Medulla oblongata (tissue), 1 donor: Measurements from ENCODE around the gene MAP3K3.
A peak's percentile ranks its signal among the peaks of the same experiment; 100 is the strongest.

Experiments used
- DNase-seq: peaks from one replicate; pipeline ENCODE4 v3.0.0-alpha.2; 2015; ENCODE audit errors: extremely low spot score

Gene MAP3K3

GRCh38 chr17:63621684-63622573 lies at the start of gene MAP3K3:
MAP3K3 (plus strand) TSS chr17:63622417; CDS start chr17:63622760, 343 bp downstream.
- peak; percentile 100 for DNase-seq

GRCh38 chr17:63573634-63574033 lies 48.6 kb upstream of the MAP3K3 start:
- DNase-seq = no peak

DNA sequence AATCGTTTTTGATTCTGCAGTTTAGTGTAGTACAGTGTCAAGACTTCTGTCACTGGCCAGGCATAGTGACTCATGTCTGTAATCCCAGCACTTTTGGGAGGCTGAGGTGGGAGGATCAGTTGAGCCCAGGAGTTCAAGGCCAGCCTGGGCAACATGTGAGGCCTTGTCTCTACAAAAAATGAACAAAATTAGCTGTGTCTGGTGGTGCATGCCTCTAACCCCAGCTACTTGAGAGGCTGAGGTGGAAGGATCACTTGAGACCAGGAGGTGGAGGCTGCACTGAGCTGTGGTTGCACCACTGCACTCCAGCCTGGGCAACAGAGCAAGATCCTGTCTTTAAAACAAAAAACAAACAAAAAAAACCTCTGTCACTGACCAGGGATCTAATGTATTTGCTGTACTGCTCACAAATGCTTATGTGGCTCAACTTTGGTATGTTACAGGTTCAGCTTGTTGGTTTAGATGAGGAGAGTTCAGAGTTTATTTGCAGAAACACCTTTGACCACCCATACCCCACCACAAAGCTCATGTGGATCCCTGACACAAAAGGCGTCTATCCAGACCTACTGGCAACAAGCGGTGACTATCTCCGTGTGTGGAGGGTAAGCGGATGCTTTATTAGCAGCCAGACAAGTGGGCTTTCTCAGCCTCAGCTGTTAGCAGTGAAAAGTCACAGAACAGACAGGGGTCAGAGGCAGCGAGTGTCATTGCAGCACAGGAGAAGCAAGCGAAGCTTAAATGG lies 44.0 kb upstream of the MAP3K3 start:
- DNase-seq = no peak

GRCh38 chr17:63578769-63579111 lies 43.5 kb upstream of the MAP3K3 start:
- DNase-seq = no peak

DNA sequence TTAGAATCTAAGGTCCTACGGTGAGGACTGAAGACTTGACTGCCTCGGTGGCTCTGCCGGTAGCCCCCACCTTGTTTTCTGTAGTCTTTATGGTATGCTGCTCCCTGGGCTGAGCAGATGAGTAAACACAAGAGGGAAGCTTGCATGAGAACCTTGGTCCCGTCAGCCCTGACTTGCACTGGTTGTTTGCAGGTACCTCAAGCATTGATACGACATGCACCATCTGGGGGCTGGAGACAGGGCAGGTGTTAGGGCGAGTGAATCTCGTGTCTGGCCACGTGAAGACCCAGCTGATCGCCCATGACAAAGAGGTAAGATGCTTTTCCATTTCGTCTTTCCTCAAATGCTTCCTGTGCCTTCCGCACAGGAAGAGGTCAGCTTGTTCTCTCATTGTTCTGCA lies 42.6 kb upstream of the MAP3K3 start:
- DNase-seq = no peak

GRCh38 chr17:63587770-63588169 lies 34.4 kb upstream of the MAP3K3 start:
- DNase-seq = no peak

- DNase-seq = no peak
Measured at GRCh38 chr17:63588797-63589196, 33.4 kb upstream of the MAP3K3 start.

DNA sequence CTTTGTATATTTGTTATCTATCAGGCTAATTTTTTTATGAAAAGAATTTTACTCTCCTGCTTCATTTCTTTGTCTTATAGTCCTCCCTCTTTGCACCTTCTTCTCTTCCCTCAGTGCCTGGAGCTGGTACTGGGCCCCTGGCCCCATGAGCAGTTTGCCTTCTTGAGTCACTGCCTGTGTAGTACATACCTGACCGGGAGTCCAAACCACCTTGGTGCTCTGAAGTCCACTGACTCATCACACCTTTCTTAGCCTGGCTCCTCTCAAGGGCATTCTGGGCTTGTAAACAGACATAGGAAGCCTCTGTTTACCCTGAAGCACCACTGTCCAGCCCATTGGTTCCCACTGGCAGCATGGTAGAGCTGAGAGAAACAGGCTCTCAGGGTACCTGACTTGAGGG lies 32.6 kb upstream of the MAP3K3 start:
- no peak for DNase-seq

DNA sequence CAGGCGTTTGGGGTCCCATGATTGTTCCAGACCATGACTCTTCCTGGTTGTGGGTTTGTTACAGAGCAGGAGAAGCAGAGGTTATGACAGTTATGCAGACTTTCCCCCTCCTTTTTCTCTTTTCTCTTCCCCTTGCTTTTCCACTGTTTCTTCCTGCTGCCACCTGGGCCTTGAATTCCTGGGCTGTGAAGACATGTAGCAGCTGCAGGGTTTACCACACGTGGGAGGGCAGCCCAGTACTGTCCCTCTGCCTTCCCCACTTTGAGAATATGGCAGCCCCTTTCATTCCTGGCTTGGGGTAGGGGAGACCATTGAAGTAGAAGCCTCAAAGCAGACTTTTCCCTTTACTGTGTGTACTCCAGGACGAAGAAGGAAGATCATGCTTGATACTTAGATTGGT lies 29.4 kb upstream of the MAP3K3 start:
- no peak for DNase-seq

DNA sequence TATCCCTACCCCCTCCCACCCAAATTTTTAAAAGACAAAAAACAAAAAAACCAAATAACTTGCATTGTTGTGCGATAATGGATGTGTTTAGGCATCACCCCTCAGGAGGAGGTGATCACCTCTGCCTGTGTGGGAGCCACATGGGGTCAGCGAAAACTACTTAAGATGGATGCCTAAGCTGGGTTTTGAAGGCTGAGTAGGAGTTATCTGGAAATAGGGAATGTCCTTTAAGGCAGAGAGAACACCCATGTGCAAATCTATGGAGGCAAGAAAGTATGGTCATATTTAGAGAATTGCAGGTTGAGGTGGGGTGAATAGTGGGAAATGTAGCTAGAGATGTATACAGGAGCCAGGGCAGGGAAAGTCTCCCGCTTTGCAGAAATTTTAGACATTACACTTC lies 27.1 kb upstream of the MAP3K3 start:
- no peak for DNase-seq

DNA sequence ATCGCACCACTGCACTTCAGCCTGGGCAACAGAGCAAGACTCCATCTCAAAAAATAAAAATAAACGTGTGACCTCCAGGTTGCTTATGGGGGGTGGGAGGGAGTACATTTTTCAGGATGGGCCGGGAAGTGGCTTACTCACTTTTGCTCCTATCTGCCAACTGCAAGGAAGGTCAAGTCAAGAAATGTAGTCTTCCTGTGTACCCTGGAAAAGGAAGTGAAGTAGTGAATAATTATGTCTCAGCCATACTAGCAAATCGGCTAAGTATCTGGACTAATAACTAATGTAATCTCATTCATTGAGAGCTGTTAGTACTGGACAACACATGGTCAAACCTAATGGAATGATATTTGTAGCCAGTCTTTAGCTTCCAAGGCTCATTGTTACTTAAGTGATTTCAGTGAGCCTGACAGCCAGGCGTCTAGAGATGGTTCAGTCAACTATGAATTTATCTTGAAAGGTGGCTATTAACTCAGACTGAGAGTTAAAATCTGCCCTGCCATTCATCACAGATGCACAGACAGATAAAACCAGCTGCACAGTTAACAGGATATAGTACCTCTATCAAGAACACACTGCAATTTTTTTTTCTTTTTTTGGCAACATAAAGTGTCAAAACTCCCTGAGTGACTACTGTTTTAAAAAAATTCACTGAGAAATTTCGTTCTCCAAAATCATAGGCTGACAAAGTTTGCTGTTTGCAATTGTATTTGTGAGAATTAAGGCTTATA lies 25.2 kb upstream of the MAP3K3 start:
- no peak for DNase-seq

DNA sequence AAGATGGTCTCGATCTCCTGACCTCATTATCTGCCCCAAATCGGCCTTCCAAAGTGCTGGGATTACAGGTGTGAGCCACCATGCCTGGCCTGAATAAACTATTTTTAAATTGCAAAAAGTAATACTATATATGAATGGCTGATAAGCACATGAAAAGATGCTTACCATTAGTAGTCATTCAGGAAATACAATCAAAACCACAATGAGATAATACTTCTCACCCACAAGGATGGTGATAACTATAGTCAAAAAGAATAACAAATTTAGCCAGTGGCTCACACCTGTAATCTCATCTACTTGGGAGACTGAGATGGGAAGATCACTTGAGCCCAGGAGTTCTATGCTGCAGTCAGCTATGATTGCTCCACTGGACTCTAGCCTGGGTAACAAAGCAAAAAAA lies 23.9 kb upstream of the MAP3K3 start:
- no peak for DNase-seq

DNA sequence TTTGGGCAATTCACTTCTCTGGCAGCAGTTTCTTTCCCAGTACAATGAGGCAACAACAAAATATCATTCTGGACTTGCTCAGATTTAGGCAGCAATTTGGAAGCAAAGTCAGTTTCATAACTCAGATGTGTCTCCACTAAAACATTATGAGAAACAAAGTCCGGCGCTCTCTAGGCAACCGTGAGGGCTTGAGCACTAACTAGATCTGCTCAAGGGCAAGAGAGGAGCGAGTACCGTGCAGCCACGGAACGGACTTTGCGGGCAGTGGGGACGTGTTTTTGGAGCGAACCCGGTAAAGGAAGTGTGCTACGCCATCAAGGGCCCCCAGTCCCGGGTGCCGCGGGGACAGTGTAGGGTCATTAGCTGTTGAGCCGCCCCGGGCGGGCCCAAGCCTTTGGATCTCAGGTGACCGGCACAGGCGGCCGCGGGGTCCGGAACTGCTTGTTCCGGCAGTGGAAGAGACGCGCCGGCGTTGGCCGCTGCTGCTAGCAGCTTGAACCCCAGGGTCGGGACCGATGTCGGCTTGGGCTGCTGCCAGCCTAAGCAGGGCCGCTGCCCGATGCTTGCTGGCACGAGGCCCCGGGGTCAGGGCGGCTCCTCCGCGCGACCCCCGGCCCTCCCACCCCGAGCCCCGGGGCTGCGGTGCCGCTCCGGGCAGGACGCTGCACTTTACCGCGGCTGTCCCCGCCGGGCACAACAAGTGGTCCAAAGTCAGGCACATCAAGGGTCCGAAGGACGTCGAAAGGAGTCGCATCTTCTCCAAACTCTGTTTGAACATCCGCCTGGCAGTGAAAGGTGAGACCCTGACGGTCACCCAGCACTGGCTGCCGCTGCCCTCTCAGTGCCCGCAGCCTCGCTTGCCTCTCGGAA lies 21.4 kb upstream of the MAP3K3 start, which contains the start of gene TACO1:
TACO1 (plus strand) TSS at position 327 of the 870 bp plus-strand sequence; CDS start at position 516, 189 bp downstream.
- DNase-seq = peak; percentile 78

- no peak for DNase-seq
Measured at GRCh38 chr17:63601439-63602371, 20.5 kb upstream of the MAP3K3 start.

- DNase-seq = no peak
Measured at GRCh38 chr17:63609816-63610573, 12.2 kb upstream of the MAP3K3 start.

DNA sequence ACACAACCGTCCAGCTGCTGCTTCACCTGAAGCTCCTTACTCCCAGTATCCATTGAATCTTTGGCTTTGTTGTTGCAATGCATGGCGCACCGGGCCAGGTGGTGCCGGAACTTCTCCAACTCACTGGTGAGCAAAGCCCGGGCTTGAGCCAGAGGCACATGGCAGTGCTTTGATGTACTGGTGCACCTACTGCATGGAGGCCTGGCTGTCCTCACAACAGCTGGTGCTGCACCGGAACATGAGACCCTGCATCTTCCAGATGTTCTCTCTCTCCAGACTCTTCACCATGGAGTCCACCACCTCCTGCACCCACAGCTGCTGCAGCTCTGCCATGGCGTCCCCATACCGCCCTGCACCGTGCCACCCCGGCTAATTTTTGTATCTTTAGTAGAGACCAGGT lies 11.4 kb upstream of the MAP3K3 start:
- DNase-seq = no peak

GRCh38 chr17:63611354-63611753 lies 10.9 kb upstream of the MAP3K3 start:
- DNase-seq = no peak

DNA sequence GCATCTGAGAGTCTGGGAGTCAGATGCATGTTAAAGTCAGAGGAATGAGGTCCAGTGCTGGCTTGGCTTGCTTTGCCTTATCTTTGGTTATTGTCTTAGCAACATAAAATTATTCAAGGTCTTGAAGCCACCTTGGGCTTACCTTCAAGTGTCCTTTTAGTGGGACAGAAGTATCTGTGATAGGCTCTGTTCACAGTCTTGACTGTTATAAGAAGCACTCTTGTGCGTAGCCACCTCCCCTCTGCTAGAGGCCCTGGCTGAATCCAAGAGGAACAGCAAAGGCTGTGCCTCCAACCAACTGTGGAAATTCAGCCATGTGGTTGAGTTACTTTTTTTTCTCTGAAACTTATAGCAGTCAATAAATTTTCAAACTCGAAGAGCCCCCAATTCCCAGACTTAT lies 8.6 kb upstream of the MAP3K3 start:
- no peak for DNase-seq

DNA sequence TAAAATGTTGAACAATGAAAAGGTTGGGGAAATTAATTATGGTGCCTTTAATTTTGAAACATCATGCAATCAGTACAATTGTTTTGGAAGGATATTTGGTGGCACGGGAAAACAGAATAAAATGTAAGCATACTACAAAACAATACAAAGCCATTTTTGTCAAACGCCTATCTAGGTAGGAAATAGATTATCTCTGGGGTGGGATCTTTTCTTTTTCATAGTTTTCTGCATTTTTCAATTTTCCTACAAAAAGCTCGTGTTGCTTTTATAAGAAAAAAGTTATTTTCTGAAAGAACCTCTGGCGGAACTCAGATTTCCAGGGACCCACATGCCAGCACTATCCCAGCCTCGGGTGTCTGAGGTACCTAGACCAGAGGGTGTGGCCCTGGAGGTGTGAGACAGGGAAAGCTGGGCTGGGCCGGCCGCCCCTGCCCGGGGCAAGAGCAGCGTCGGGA lies 961 bp upstream of the MAP3K3 start:
- no peak for DNase-seq
